Liver (tissue), 9 donors: Measurements from ENCODE around the gene ZSCAN5B. TPM values are rescaled to one million over a fixed set of nuclear protein-coding genes. Genes with fewer than 3 reads are reported as not detected.
"Not testable (repeated sequence)": the region's sequence is repeated elsewhere in the genome, so short reads cannot be mapped to it uniquely, and the experiment has no call there.

ENCODE experiments used
- DNase-seq: peaks from one replicate; pipeline ENCODE4 v3.0.0-alpha.2; 2017; ENCODE audit warnings: low spot score
- H3K27ac ChIP-seq, 2 donors: one replicate each; pipeline ENCODE4 v1.7.0; 2013; ENCODE audit warnings: inconsistent platforms in 2 of 2, low read length in 2 of 2, control low read depth in 1 of 2, low read depth in 1 of 2, mild to moderate bottlenecking in 1 of 2
- H3K27me3 ChIP-seq, 4 donors: one replicate each; pipeline versions ENCODE4 v1.6.1 to v1.7.0; 2013; ENCODE audit warnings: low read length in 3 of 4, inconsistent platforms in 1 of 4, mild to moderate bottlenecking in 1 of 4, moderate library complexity in 1 of 4; ENCODE audit not compliant: control insufficient read depth in 4 of 4, insufficient read depth in 4 of 4
- H3K36me3 ChIP-seq, 4 donors: one replicate each; pipeline versions ENCODE4 v1.6.1 to v1.7.0; 2013; ENCODE audit warnings: low read length in 3 of 4, mild to moderate bottlenecking in 3 of 4, low read depth in 1 of 4, moderate library complexity in 1 of 4; ENCODE audit not compliant: control insufficient read depth in 4 of 4, insufficient read depth in 3 of 4
- H3K4me1 ChIP-seq, 4 donors: one replicate each; pipeline versions ENCODE4 v1.6.1 to v1.7.0; 2013; ENCODE audit warnings: low read length in 3 of 4, mild to moderate bottlenecking in 3 of 4, moderate library complexity in 1 of 4; ENCODE audit not compliant: control insufficient read depth in 4 of 4, insufficient read depth in 4 of 4
- H3K4me3 ChIP-seq, 3 donors: one replicate each; pipeline versions ENCODE4 v1.6.1 to v1.7.0; 2013; ENCODE audit warnings: low read length in 3 of 3, control low read depth in 1 of 3, low read depth in 1 of 3, mild to moderate bottlenecking in 1 of 3
- H3K9ac ChIP-seq, 2 donors: one replicate each; pipeline ENCODE4 v1.7.0; 2013; ENCODE audit warnings: low read length in 2 of 2, mild to moderate bottlenecking in 2 of 2, moderate library complexity in 2 of 2, control low read depth in 1 of 2, low read depth in 1 of 2
- H3K9me3 ChIP-seq, 4 donors: one replicate each; pipeline versions ENCODE4 v1.6.1 to v1.7.0; 2013; ENCODE audit warnings: low read length in 3 of 4; ENCODE audit not compliant: control insufficient read depth in 4 of 4
- EGR1 ChIP-seq, 2 donors: IDR thresholded peaks; 2 replicates each; pipeline ENCODE4 v1.6.1; 2016 to 2018; ENCODE audit warnings: antibody characterized with exemption in 2 of 2, low read depth in 2 of 2
- FOXA1 ChIP-seq: IDR thresholded peaks from 2 replicates; pipeline ENCODE4 v1.6.1; 2016; ENCODE audit warnings: antibody characterized with exemption
- HNF4A ChIP-seq, 2 donors: conservative IDR thresholded peaks; 2 replicates each; pipeline ENCODE4 v1.6.1; 2016; ENCODE audit warnings: antibody characterized with exemption in 2 of 2, mild to moderate bottlenecking in 2 of 2
- HNF4G ChIP-seq: IDR thresholded peaks from 2 replicates; pipeline ENCODE4 v1.6.1; 2016; ENCODE audit warnings: antibody characterized with exemption
- JUND ChIP-seq, 2 donors: IDR thresholded peaks; 2 replicates each; pipeline ENCODE4 v1.6.1; 2016; ENCODE audit warnings: antibody characterized with exemption in 2 of 2
- NR2F2 ChIP-seq: IDR thresholded peaks from 2 replicates; pipeline ENCODE4 v1.6.1; 2016; ENCODE audit warnings: antibody characterized with exemption
- RAD21 ChIP-seq, 2 donors: IDR thresholded peaks; 2 replicates each; pipeline ENCODE4 v1.6.1; 2016; ENCODE audit warnings: antibody characterized with exemption in 2 of 2, mild to moderate bottlenecking in 2 of 2
- RXRA ChIP-seq, 2 donors: IDR thresholded peaks; 2 replicates each; pipeline ENCODE4 v1.6.1; 2017 to 2018; ENCODE audit warnings: antibody characterized with exemption in 2 of 2, mild to moderate bottlenecking in 1 of 2
- SP1 ChIP-seq: IDR thresholded peaks from 2 replicates; pipeline ENCODE4 v1.6.1; 2018; ENCODE audit warnings: antibody characterized with exemption, mild to moderate bottlenecking
- TAF1 ChIP-seq: conservative IDR thresholded peaks from 2 replicates; pipeline ENCODE4 v1.6.1; 2016; ENCODE audit warnings: antibody characterized with exemption, mild to moderate bottlenecking
- YY1 ChIP-seq: IDR thresholded peaks from 2 replicates; pipeline ENCODE4 v1.6.1; 2016; ENCODE audit warnings: antibody characterized with exemption, mild to moderate bottlenecking
- WGBS: extraction: QIAGEN DNeasy Blood & Tissue Kit; methylation state at CpG from one replicate; pipeline ENCODE4 v1.1.7; 2013; 5-methylcytosine and 5-hydroxymethylcytosine counted together
- polyA plus RNA-seq, 2 donors: library from polyadenylated mRNA; stranded (reverse) in 1 of 2; unstranded in 1 of 2; fragments of 200-250 nt in 1 of 2; fragments of >200 nt in 1 of 2; fragmentation: Nextera tagmentation in 1 of 2; extraction: Ambion mirVana in 1 of 2; gene quantifications; one replicate each; pipeline versions ENCODE4 v1.2.1 to v1.2.3, GENCODE V29; 2013 to 2015
- total RNA-seq, 2 donors: library from RNA; depleted of rRNA; stranded (reverse); fragments of >200 nt; gene quantifications; one replicate each; pipeline ENCODE4 v1.2.3, GENCODE V29; 2014
- TF ChIP-seq, protein P1 (sequence below): fragments of 150-350 bp; IDR thresholded peaks from 2 replicates; pipeline ENCODE4 v1.5.1; 2017; ENCODE audit warnings: improper control_type of control experiment, low read depth, low read length; ENCODE audit not compliant: missing input control
- TF ChIP-seq, protein P2 (sequence below): IDR thresholded peaks from 2 replicates; pipeline ENCODE4 v1.6.1; 2016; ENCODE audit warnings: antibody characterized with exemption
- TF ChIP-seq, protein P3 (sequence below): IDR thresholded peaks from 2 replicates; pipeline ENCODE4 v1.6.1; 2016; ENCODE audit warnings: antibody characterized with exemption
- TF ChIP-seq, protein P4 (sequence below): IDR thresholded peaks from 2 replicates; pipeline ENCODE4 v1.6.1; 2016; ENCODE audit warnings: antibody characterized with exemption, mild to moderate bottlenecking
- donor health status: healthy.
- donor health status: healthy.
- donor health status: healthy.
- donor health status: healthy.
- donor health status: healthy.

ZSCAN5B gene, protein sequence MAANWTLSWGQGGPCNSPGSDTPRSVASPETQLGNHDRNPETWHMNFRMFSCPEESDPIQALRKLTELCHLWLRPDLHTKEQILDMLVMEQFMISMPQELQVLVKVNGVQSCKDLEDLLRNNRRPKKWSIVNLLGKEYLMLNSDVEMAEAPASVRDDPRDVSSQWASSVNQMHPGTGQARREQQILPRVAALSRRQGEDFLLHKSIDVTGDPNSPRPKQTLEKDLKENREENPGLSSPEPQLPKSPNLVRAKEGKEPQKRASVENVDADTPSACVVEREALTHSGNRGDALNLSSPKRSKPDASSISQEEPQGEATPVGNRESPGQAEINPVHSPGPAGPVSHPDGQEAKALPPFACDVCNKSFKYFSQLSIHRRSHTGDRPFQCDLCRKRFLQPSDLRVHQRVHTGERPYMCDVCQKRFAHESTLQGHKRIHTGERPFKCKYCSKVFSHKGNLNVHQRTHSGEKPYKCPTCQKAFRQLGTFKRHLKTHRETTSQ
- under 1 TPM in 1 of 2 donors, not detected in 1; 0.08 TPM for total RNA-seq
- not detected for polyA plus RNA-seq

DNA sequence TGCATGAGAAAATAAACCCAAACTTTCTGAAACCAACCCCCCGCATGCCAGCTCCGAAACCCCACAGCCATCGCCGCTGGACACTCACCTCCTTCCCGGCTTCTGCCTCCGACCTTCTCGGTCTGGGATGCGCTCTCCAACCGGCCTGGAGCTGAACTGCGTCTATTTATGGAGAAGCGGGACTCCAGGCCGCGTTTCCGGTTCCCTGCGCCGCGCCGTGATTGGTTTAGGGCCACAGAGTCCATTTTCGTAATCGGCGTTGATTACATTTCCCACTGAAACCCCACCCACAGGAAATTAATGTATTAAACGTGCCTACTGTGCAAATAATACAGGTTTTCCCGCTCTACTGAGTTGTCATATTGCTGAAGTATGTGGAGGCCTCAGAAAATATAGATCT is at the start of gene ZSCAN5B:
ZSCAN5B (minus strand) TSS at position 138 of the 400 bp plus-strand sequence. CDS start 4,731 bp downstream, outside the sequence.
- not testable (repeated sequence) for H3K27ac ChIP-seq, DNase-seq, H3K9ac ChIP-seq, H3K9me3 ChIP-seq, H3K36me3 ChIP-seq, H3K4me3 ChIP-seq, H3K27me3 ChIP-seq
- peaks cover 0 to 10% (median 8%) of the 10 kb centered on the region in 4 donors for H3K4me1 ChIP-seq
- 92% methylated on average over 23 of the region's 23 CpGs for WGBS

DNA sequence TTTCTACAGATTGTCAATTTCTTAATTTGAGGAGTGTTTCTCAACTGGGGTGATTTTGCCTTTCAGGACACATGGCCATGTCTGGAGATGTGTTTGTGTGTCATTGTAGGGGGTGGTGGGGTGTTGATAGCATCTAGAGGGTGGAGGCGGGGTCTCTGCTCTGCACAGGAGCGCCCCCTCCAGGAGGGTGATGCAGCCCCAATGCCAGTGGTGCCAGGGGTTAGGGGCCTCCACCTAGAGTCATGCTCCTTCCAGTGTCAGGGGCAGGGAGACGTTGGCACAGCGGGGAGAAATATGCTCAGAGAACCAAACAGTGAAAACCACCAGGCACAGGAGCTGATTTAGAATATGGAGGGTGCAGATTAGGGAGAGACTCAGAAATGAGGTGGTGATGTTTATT is 48.2 kb upstream of the ZSCAN5B start:
- 94% methylated on average over 4 of the region's 4 CpGs for WGBS
- H3K27ac ChIP-seq, H3K36me3 ChIP-seq, DNase-seq, H3K9me3 ChIP-seq, H3K27me3 ChIP-seq, H3K4me3 ChIP-seq, H3K4me1 ChIP-seq, H3K9ac ChIP-seq: not testable (repeated sequence)

DNA sequence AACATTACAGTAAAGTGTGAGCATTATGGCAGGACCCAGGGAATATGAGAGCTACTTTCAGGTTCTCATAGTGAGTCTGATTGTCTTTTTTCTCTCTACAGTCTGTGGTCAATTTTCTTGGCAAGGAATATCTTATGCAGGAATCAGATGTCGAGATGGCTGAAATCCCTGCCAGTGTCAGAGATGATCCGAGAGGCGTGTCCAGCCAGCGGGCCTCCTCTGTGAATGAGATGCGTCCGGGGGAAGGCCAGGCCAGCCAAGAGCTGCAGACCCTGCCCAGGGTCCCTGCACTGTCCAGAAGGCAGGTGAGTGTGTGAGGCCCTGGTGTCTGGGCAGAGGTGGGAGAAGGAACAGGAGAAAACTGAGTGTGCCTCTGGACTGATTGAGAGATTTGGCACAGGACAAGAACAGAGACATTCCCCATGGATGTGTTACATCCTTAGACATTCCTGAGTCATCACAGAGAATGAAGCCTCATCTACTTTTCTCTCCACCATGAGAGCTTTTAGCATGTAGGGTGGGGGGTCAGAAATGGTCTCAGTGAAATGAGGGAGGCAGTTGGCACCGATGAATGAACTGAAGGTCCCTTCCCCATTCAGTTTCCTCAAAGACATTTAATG is 47.6 kb upstream of the ZSCAN5B start:
- Histone ChIP-seq H3K27me3 (no peaks in the 10 kb centered on the region), H3K27ac (no peak overlapping the region), H3K36me3 (no peaks in the 10 kb centered on the region), H3K9ac (no peak overlapping the region), H3K9me3 (no peaks in the 10 kb centered on the region), H3K4me3 (no peak overlapping the region), H3K4me1 (no peaks in the 10 kb centered on the region)
- 89% methylated on average over 7 of the region's 7 CpGs for WGBS
- TF ChIP-seq HNF4A (conservative IDR thresholded peaks at IDR 0.05): no peak
- no peak for TF ChIP-seq JUND (IDR thresholded peaks at IDR 0.05)
- TF ChIP-seq EGR1 (IDR thresholded peaks at IDR 0.05; ENCODE audit: low read depth in 2 of 2): no peak
- TF ChIP-seq, protein P1, sequence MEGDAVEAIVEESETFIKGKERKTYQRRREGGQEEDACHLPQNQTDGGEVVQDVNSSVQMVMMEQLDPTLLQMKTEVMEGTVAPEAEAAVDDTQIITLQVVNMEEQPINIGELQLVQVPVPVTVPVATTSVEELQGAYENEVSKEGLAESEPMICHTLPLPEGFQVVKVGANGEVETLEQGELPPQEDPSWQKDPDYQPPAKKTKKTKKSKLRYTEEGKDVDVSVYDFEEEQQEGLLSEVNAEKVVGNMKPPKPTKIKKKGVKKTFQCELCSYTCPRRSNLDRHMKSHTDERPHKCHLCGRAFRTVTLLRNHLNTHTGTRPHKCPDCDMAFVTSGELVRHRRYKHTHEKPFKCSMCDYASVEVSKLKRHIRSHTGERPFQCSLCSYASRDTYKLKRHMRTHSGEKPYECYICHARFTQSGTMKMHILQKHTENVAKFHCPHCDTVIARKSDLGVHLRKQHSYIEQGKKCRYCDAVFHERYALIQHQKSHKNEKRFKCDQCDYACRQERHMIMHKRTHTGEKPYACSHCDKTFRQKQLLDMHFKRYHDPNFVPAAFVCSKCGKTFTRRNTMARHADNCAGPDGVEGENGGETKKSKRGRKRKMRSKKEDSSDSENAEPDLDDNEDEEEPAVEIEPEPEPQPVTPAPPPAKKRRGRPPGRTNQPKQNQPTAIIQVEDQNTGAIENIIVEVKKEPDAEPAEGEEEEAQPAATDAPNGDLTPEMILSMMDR: no peak
- no peak for TF ChIP-seq HNF4G
- no peak for TF ChIP-seq FOXA1
- TF ChIP-seq, protein P2, sequence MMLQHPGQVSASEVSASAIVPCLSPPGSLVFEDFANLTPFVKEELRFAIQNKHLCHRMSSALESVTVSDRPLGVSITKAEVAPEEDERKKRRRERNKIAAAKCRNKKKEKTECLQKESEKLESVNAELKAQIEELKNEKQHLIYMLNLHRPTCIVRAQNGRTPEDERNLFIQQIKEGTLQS: no peak
- no peak for TF ChIP-seq SP1
- no peak for TF ChIP-seq YY1
- no peak for TF ChIP-seq RXRA (IDR thresholded peaks at IDR 0.05)
- no peak for TF ChIP-seq RAD21 (IDR thresholded peaks at IDR 0.05)
- no peak for TF ChIP-seq TAF1
- TF ChIP-seq NR2F2: no peak
- TF ChIP-seq, protein P3, sequence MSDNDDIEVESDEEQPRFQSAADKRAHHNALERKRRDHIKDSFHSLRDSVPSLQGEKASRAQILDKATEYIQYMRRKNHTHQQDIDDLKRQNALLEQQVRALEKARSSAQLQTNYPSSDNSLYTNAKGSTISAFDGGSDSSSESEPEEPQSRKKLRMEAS: no peak
- TF ChIP-seq, protein P4, sequence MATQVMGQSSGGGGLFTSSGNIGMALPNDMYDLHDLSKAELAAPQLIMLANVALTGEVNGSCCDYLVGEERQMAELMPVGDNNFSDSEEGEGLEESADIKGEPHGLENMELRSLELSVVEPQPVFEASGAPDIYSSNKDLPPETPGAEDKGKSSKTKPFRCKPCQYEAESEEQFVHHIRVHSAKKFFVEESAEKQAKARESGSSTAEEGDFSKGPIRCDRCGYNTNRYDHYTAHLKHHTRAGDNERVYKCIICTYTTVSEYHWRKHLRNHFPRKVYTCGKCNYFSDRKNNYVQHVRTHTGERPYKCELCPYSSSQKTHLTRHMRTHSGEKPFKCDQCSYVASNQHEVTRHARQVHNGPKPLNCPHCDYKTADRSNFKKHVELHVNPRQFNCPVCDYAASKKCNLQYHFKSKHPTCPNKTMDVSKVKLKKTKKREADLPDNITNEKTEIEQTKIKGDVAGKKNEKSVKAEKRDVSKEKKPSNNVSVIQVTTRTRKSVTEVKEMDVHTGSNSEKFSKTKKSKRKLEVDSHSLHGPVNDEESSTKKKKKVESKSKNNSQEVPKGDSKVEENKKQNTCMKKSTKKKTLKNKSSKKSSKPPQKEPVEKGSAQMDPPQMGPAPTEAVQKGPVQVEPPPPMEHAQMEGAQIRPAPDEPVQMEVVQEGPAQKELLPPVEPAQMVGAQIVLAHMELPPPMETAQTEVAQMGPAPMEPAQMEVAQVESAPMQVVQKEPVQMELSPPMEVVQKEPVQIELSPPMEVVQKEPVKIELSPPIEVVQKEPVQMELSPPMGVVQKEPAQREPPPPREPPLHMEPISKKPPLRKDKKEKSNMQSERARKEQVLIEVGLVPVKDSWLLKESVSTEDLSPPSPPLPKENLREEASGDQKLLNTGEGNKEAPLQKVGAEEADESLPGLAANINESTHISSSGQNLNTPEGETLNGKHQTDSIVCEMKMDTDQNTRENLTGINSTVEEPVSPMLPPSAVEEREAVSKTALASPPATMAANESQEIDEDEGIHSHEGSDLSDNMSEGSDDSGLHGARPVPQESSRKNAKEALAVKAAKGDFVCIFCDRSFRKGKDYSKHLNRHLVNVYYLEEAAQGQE: no peak
- DNase-seq: no peak
